ENCODE measurements around the gene CDC5L.
A peak's percentile ranks its signal among the peaks of the same experiment; 100 is the strongest.

The CDC5L gene

GRCh38 chr6:44410363-44410762 lies 22.9 kb downstream of the CDC5L start:
- H2AFZ ChIP-seq (ENCODE audit: insufficient read depth, low read length, poor library complexity): no peak overlapping the region
- no CpG with 5 or more reads among the region's 1 CpG for WGBS (ENCODE audit: extremely low coverage, insufficient coverage, insufficient read length)
- H3K4me2 ChIP-seq (ENCODE audit: low read length): no peak overlapping the region

DNA sequence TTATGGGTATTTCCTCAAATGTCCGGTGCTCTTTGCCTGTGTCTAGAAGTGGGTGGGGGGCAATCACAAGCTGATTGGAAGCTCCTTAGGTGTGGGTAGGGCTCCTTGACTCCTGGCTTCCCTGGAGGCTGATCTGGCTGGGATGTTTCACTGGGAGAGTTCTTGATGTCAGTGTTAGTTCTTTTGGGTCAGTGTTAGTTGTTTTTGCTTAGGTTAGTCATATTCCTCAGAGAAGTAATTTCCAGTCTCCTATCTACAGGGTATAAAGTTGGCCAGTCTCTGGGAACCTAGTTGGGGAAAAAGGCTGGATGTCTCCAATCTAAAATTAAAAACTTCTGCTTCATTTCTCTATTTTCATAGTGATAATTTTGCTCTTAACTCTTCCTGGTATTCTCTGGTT lies 23.6 kb downstream of the CDC5L start:
- Histone ChIP-seq H3K36me3 (ENCODE audit: control insufficient read depth in 1 of 2, insufficient read depth in 2 of 2, low read length in 2 of 2) (peaks cover 21 to 28% of the 10 kb centered on the region in 2 experiments), H3K18ac (ENCODE audit: low read length) (no peak overlapping the region), H3K9ac (ENCODE audit: low read length) (no peak overlapping the region), H3K79me2 (ENCODE audit: control insufficient read depth, insufficient read depth, low read length, poor library complexity) (no peaks in the 10 kb centered on the region), H2AK5ac (ENCODE audit: low read length) (no peak overlapping the region), H3K23ac (ENCODE audit: low read length) (no peak overlapping the region), H2BK12ac (ENCODE audit: low read length) (no peak overlapping the region), H3K14ac (ENCODE audit: low read length) (no peak overlapping the region), H2BK5ac (ENCODE audit: low read depth, low read length, poor library complexity) (peak overlapping the region; percentile 82), H3K4ac (ENCODE audit: low read depth, low read length) (no peak overlapping the region), H4K91ac (ENCODE audit: low read depth, low read length) (no peak overlapping the region), H3K79me1 (ENCODE audit: low read length) (no peaks in the 10 kb centered on the region), H4K8ac (ENCODE audit: low read depth, low read length) (no peak overlapping the region), H3K4me1 (ENCODE audit: control insufficient read depth in 1 of 2, insufficient read depth in 2 of 2, low read length in 2 of 2) (peaks cover 4 to 8% of the 10 kb centered on the region in 2 experiments), H3K4me3 (ENCODE audit: low read depth, low read length) (no peak overlapping the region), H3K27me3 (ENCODE audit: insufficient read depth, low read length) (no peaks in the 10 kb centered on the region), H3K9me3 (ENCODE audit: insufficient read depth, low read depth, low read length) (no peaks in the 10 kb centered on the region), H2BK120ac (ENCODE audit: insufficient read depth, low read length, poor library complexity) (peak overlapping the region; percentile 51), H2AFZ (ENCODE audit: insufficient read depth, low read length, poor library complexity) (no peak overlapping the region), H3K4me2 (ENCODE audit: low read length) (no peak overlapping the region), H3K27ac (ENCODE audit: low read depth, low read length) (peak overlapping the region; percentile 7), H4K12ac (ENCODE audit: low read depth, low read length) (peak overlapping the region; percentile 84)
- WGBS (ENCODE audit: extremely low coverage, insufficient coverage, insufficient read length): no CpG with 5 or more reads among the region's 1 CpG
- no peak for DNase-seq

More at GRCh38 chr6:44410363-44410762, 22.9 kb downstream of the CDC5L start:
- Histone ChIP-seq H3K14ac (ENCODE audit: low read length) (no peak overlapping the region), H2BK12ac (ENCODE audit: low read length) (no peak overlapping the region), H3K4ac (ENCODE audit: low read depth, low read length) (no peak overlapping the region), H3K4me3 (ENCODE audit: low read depth, low read length) (no peak overlapping the region), H3K18ac (ENCODE audit: low read length) (no peak overlapping the region), H2BK5ac (ENCODE audit: low read depth, low read length, poor library complexity) (no peak overlapping the region), H3K23ac (ENCODE audit: low read length) (no peak overlapping the region), H4K91ac (ENCODE audit: low read depth, low read length) (no peak overlapping the region), H3K27ac (ENCODE audit: low read depth, low read length) (no peak overlapping the region), H4K8ac (ENCODE audit: low read depth, low read length) (no peak overlapping the region), H3K27me3 (ENCODE audit: insufficient read depth, low read length) (no peaks in the 10 kb centered on the region), H2BK120ac (ENCODE audit: insufficient read depth, low read length, poor library complexity) (no peak overlapping the region), H3K79me1 (ENCODE audit: low read length) (no peaks in the 10 kb centered on the region), H3K9ac (ENCODE audit: low read length) (no peak overlapping the region), H3K9me3 (ENCODE audit: insufficient read depth, low read depth, low read length) (no peaks in the 10 kb centered on the region), H2AK5ac (ENCODE audit: low read length) (no peak overlapping the region), H4K12ac (ENCODE audit: low read depth, low read length) (no peak overlapping the region), H3K4me1 (ENCODE audit: control insufficient read depth in 1 of 2, insufficient read depth in 2 of 2, low read length in 2 of 2) (peaks cover under 1 to 4% of the 10 kb centered on the region in 2 experiments), H3K79me2 (ENCODE audit: control insufficient read depth, insufficient read depth, low read length, poor library complexity) (no peaks in the 10 kb centered on the region), H3K36me3 (ENCODE audit: control insufficient read depth in 1 of 2, insufficient read depth in 2 of 2, low read length in 2 of 2) (peaks cover 21 to 26% of the 10 kb centered on the region in 2 experiments)
- DNase-seq: no peak

- Histone ChIP-seq H3K4me1 (ENCODE audit: control insufficient read depth in 1 of 2, insufficient read depth in 2 of 2, low read length in 2 of 2) (peaks cover 6 to 11% of the 10 kb centered on the region in 2 experiments), H3K23ac (ENCODE audit: low read length) (no peak overlapping the region), H3K36me3 (ENCODE audit: control insufficient read depth in 1 of 2, insufficient read depth in 2 of 2, low read length in 2 of 2) (peaks cover 13 to 24% of the 10 kb centered on the region in 2 experiments), H3K9me3 (ENCODE audit: insufficient read depth, low read depth, low read length) (no peaks in the 10 kb centered on the region), H3K79me2 (ENCODE audit: control insufficient read depth, insufficient read depth, low read length, poor library complexity) (no peaks in the 10 kb centered on the region), H3K4ac (ENCODE audit: low read depth, low read length) (no peak overlapping the region), H3K9ac (ENCODE audit: low read length) (peak overlapping the region; percentile 65), H3K27me3 (ENCODE audit: insufficient read depth, low read length) (no peaks in the 10 kb centered on the region), H3K4me3 (ENCODE audit: low read depth, low read length) (no peak overlapping the region), H3K27ac (ENCODE audit: low read depth, low read length) (no peak overlapping the region), H3K4me2 (ENCODE audit: low read length) (no peak overlapping the region), H3K18ac (ENCODE audit: low read length) (peak overlapping the region; percentile 10), H4K8ac (ENCODE audit: low read depth, low read length) (no peak overlapping the region), H3K14ac (ENCODE audit: low read length) (no peak overlapping the region), H2AFZ (ENCODE audit: insufficient read depth, low read length, poor library complexity) (no peak overlapping the region), H4K12ac (ENCODE audit: low read depth, low read length) (no peak overlapping the region), H4K91ac (ENCODE audit: low read depth, low read length) (no peak overlapping the region), H2BK12ac (ENCODE audit: low read length) (peak overlapping the region; percentile 43), H2AK5ac (ENCODE audit: low read length) (no peak overlapping the region), H2BK5ac (ENCODE audit: low read depth, low read length, poor library complexity) (no peak overlapping the region), H3K79me1 (ENCODE audit: low read length) (no peaks in the 10 kb centered on the region), H2BK120ac (ENCODE audit: insufficient read depth, low read length, poor library complexity) (no peak overlapping the region)
- no CpG with 5 or more reads among the region's 2 CpGs for WGBS (ENCODE audit: extremely low coverage, insufficient coverage, insufficient read length)
- no peak for DNase-seq
These were observed 27.9 kb downstream of the CDC5L start for GRCh38 chr6:44415449-44415848.

DNA sequence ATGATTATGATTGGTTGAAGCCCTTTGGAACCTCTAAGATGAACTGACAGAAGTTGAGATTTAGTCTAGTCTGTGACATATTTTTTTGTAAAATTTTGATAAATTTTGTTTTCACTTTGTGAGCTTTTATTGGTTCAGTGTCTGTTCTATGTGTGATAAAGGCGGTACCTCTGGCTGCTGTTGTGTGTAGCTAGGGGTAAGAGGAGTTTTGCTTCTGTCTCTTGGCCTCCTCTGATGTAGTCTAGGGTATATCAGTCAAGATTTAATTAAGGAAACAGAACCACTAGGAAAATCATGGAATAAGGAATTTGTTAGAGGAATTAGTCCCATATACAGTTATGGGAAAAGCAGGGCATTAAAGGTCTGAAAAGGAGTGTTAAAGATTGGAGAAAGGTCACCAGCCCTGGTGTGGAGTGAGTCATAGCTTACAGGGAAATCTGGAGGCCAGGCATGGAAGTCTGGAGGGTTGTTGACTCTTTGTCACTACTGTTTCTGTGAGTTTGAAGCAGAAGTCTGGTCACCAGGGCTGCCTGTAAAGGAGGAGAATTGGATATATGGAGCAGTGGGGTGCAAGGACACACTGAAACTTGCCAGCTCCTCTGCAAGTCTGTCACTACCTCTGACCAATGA lies 28.5 kb downstream of the CDC5L start:
- no peak overlapping the region for H2BK12ac ChIP-seq (ENCODE audit: low read length)
- H3K4me1 ChIP-seq (ENCODE audit: control insufficient read depth in 1 of 2, insufficient read depth in 2 of 2, low read length in 2 of 2): peaks cover 6 to 11% of the 10 kb centered on the region in 2 experiments
- H3K79me1 ChIP-seq (ENCODE audit: low read length): no peaks in the 10 kb centered on the region
- no peak overlapping the region for H2BK120ac ChIP-seq (ENCODE audit: insufficient read depth, low read length, poor library complexity)
- no peak overlapping the region for H2AK5ac ChIP-seq (ENCODE audit: low read length)
- H3K23ac ChIP-seq (ENCODE audit: low read length): no peak overlapping the region
- H4K8ac ChIP-seq (ENCODE audit: low read depth, low read length): no peak overlapping the region
- no peak overlapping the region for H3K4me3 ChIP-seq (ENCODE audit: low read depth, low read length)
- no peak overlapping the region for H2BK5ac ChIP-seq (ENCODE audit: low read depth, low read length, poor library complexity)
- no peak overlapping the region for H2AFZ ChIP-seq (ENCODE audit: insufficient read depth, low read length, poor library complexity)
- no peaks in the 10 kb centered on the region for H3K79me2 ChIP-seq (ENCODE audit: control insufficient read depth, insufficient read depth, low read length, poor library complexity)
- no peak overlapping the region for H3K18ac ChIP-seq (ENCODE audit: low read length)
- H3K14ac ChIP-seq (ENCODE audit: low read length): no peak overlapping the region
- no CpG with 5 or more reads among the region's 1 CpG for WGBS (ENCODE audit: extremely low coverage, insufficient coverage, insufficient read length)
- H3K4me2 ChIP-seq (ENCODE audit: low read length): no peak overlapping the region
- no peak for DNase-seq
- H4K91ac ChIP-seq (ENCODE audit: low read depth, low read length): no peak overlapping the region
- H3K27me3 ChIP-seq (ENCODE audit: insufficient read depth, low read length): no peaks in the 10 kb centered on the region
- H3K4ac ChIP-seq (ENCODE audit: low read depth, low read length): peak overlapping the region; percentile 3
- no peak overlapping the region for H3K27ac ChIP-seq (ENCODE audit: low read depth, low read length)
- no peaks in the 10 kb centered on the region for H3K9me3 ChIP-seq (ENCODE audit: insufficient read depth, low read depth, low read length)
- no peak overlapping the region for H4K12ac ChIP-seq (ENCODE audit: low read depth, low read length)
- H3K36me3 ChIP-seq (ENCODE audit: control insufficient read depth in 1 of 2, insufficient read depth in 2 of 2, low read length in 2 of 2): peaks cover 13 to 27% of the 10 kb centered on the region in 2 experiments
- no peak overlapping the region for H3K9ac ChIP-seq (ENCODE audit: low read length)

Data from trophoblast cell (in vitro differentiated cells and primary cell).